Upper lobe of left lung (tissue), 6 donors: Measurements from ENCODE around the gene COL15A1. TPM values are rescaled to one million over a fixed set of nuclear protein-coding genes. Genes with fewer than 3 reads are reported as not detected.

ENCODE experiments used
- ATAC-seq, 2 donors: fragments of 200-7000 bp; cut with Tn5 transposase; one replicate each; pipeline ENCODE4 v1.9.1; 2022; ENCODE audit warnings: mild to moderate bottlenecking in 2 of 2, moderate library complexity in 2 of 2; ENCODE audit not compliant: low FRiP score in 2 of 2
- DNase-seq, 2 donors: peaks; one replicate each; pipeline ENCODE4 v3.0.0-alpha.2; 2019 to 2020
- H3K27ac ChIP-seq, 4 donors: fragments of 200-600 bp; sonication (generic); one replicate each; pipeline ENCODE4 v1.5.1; 2016 to 2019
- H3K27me3 ChIP-seq, 4 donors: fragments of 200-600 bp; sonication (generic); one replicate each; pipeline ENCODE4 v1.5.1; 2017 to 2019
- H3K36me3 ChIP-seq, 4 donors: fragments of 200-600 bp; sonication (generic); one replicate each; pipeline ENCODE4 v1.5.1; 2016 to 2019
- H3K4me1 ChIP-seq, 4 donors: fragments of 200-600 bp; sonication (generic); one replicate each; pipeline ENCODE4 v1.5.1; 2018 to 2019
- H3K4me3 ChIP-seq, 4 donors: fragments of 200-600 bp; sonication (generic); one replicate each; pipeline ENCODE4 v1.5.1; 2017 to 2019; ENCODE audit warnings: mild to moderate bottlenecking in 2 of 4, moderate library complexity in 1 of 4
- H3K9me3 ChIP-seq, 4 donors: fragments of 200-600 bp; sonication (generic); one replicate each; pipeline ENCODE4 v1.5.1; 2018 to 2019
- CTCF ChIP-seq, 6 experiments: fragments of 450-650 bp in 4 of 6; fragments of 200-600 bp in 2 of 6; sonication (generic) in 2 of 6; IDR thresholded peaks; one replicate each; pipeline ENCODE4 v1.5.1; 2016 to 2019; ENCODE audit warnings: antibody characterized with exemption in 6 of 6
- EP300 ChIP-seq, 4 donors: sonication (generic); formaldehyde crosslinking; IDR thresholded peaks; one replicate each; pipeline ENCODE4 v1.5.1; 2017; ENCODE audit warnings: antibody characterized with exemption in 4 of 4, control low read depth in 2 of 4
- POLR2A ChIP-seq, 4 donors: fragments of 450-650 bp; IDR thresholded peaks; one replicate each; pipeline ENCODE4 v1.5.1; 2016 to 2017; ENCODE audit warnings: antibody characterized with exemption in 4 of 4, mild to moderate bottlenecking in 2 of 4
- POLR2AphosphoS5 ChIP-seq, 2 donors: sonication (generic); formaldehyde crosslinking; IDR thresholded peaks; one replicate each; pipeline ENCODE4 v1.5.1; 2017; ENCODE audit warnings: antibody characterized with exemption in 2 of 2
- WGBS, 2 donors: methylation state at CpG; one replicate each; pipeline ENCODE4 v1.1.5; 2017 to 2018; 5-methylcytosine and 5-hydroxymethylcytosine counted together
- total RNA-seq, 6 donors: library from RNA; depleted of rRNA in 4 of 6; stranded (reverse); fragments of >200 nt in 4 of 6; gene quantifications; one replicate each; pipeline versions ENCODE4 v1.1.0 to v1.2.1, GENCODE V29; 2016 to 2021
- donor health status: DM: no; HTN: no; CAD: no; lungs with moderate emphysema.
- donor health status: DM: no; HTN: yes; CAD: no; lungs with severe emphysema.

COL15A1 gene
- total RNA-seq, 6 donors from 2014 or later: 1.0 to 17.9 (median 2.7) TPM

- Histone ChIP-seq H3K9me3 (no peaks in the 10 kb centered on the region), H3K27ac (no peak overlapping the region), H3K4me1 (no peaks in the 10 kb centered on the region), H3K27me3 (no peaks in the 10 kb centered on the region), H3K4me3 (no peak overlapping the region), H3K36me3 (no peaks in the 10 kb centered on the region)
- TF ChIP-seq CTCF (IDR thresholded peaks at IDR 0.05) (no peak), POLR2A (IDR thresholded peaks at IDR 0.05) (no peak), EP300 (IDR thresholded peaks at IDR 0.05) (no peak), POLR2AphosphoS5 (IDR thresholded peaks at IDR 0.05) (no peak)
- 92 to 93% methylated on average over 3 of the region's 3 CpGs for WGBS, 2 donors
- DNase-seq (no peak), ATAC-seq (no peak)
Observed at GRCh38 chr9:99021512-99021911, 77.8 kb downstream of the COL15A1 start.

GRCh38 chr9:99023231-99023630, 79.5 kb downstream of the COL15A1 start:
- no peak for DNase-seq
- H3K36me3 ChIP-seq: no peaks in the 10 kb centered on the region
- TF ChIP-seq EP300 (IDR thresholded peaks at IDR 0.05) (no peak), CTCF (IDR thresholded peaks at IDR 0.05) (no peak), POLR2AphosphoS5 (IDR thresholded peaks at IDR 0.05) (no peak), POLR2A (IDR thresholded peaks at IDR 0.05) (no peak)
- 79 to 84% methylated on average over 8 of the region's 8 CpGs for WGBS, 2 donors
- no peaks in the 10 kb centered on the region for H3K4me1 ChIP-seq
- ATAC-seq: no peak
- no peaks in the 10 kb centered on the region for H3K27me3 ChIP-seq
- no peak overlapping the region for H3K4me3 ChIP-seq
- no peak overlapping the region for H3K27ac ChIP-seq
- H3K9me3 ChIP-seq: no peaks in the 10 kb centered on the region

GRCh38 chr9:99023831-99024230, 80.1 kb downstream of the COL15A1 start:
- Histone ChIP-seq H3K36me3 (no peaks in the 10 kb centered on the region), H3K4me1 (no peaks in the 10 kb centered on the region), H3K27me3 (no peaks in the 10 kb centered on the region), H3K9me3 (no peaks in the 10 kb centered on the region), H3K4me3 (no peak overlapping the region), H3K27ac (no peak overlapping the region)
- DNase-seq: no peak
- no peak for TF ChIP-seq CTCF (IDR thresholded peaks at IDR 0.05)
- TF ChIP-seq POLR2AphosphoS5 (IDR thresholded peaks at IDR 0.05): no peak
- TF ChIP-seq EP300 (IDR thresholded peaks at IDR 0.05): no peak
- TF ChIP-seq POLR2A (IDR thresholded peaks at IDR 0.05): no peak
- 83 to 85% methylated on average over 1 of the region's 1 CpG for whole genome bisulfite sequencing, 2 donors
- ATAC-seq: no peak

- Histone ChIP-seq H3K4me3 (no peak overlapping the region), H3K27ac (no peak overlapping the region), H3K36me3 (no peaks in the 10 kb centered on the region), H3K9me3 (no peaks in the 10 kb centered on the region), H3K4me1 (no peaks in the 10 kb centered on the region), H3K27me3 (no peaks in the 10 kb centered on the region)
- 84 to 91% methylated on average over 3 to 6 of the region's 6 CpGs for WGBS, 2 donors
- ATAC-seq (no peak), DNase-seq (no peak)
- no peak for TF ChIP-seq POLR2AphosphoS5 (IDR thresholded peaks at IDR 0.05)
- TF ChIP-seq POLR2A (IDR thresholded peaks at IDR 0.05): no peak
- TF ChIP-seq CTCF (IDR thresholded peaks at IDR 0.05): no peak
- TF ChIP-seq EP300 (IDR thresholded peaks at IDR 0.05): no peak
Observed at GRCh38 chr9:99024959-99025358, 81.3 kb downstream of the COL15A1 start.

GRCh38 chr9:99025616-99026270, 82.0 kb downstream of the COL15A1 start:
- H3K27ac ChIP-seq: no peak overlapping the region
- no peaks in the 10 kb centered on the region for H3K9me3 ChIP-seq

More at GRCh38 chr9:99025616-99026270, 82.0 kb downstream of the COL15A1 start:
- ATAC-seq (no peak), DNase-seq (no peak)
- 94 to 98% methylated on average over 6 of the region's 6 CpGs for WGBS, 2 donors
- Histone ChIP-seq H3K4me3 (no peak overlapping the region), H3K4me1 (no peaks in the 10 kb centered on the region), H3K27me3 (no peaks in the 10 kb centered on the region), H3K36me3 (no peaks in the 10 kb centered on the region)
- TF ChIP-seq POLR2A (IDR thresholded peaks at IDR 0.05) (no peak), CTCF (IDR thresholded peaks at IDR 0.05) (no peak), POLR2AphosphoS5 (IDR thresholded peaks at IDR 0.05) (no peak), EP300 (IDR thresholded peaks at IDR 0.05) (no peak)
